ENCODE measurements around the gene DRC7.

- TF ChIP-seq CTCF (IDR thresholded peaks at IDR 0.05) (no peak), EP300 (IDR thresholded peaks at IDR 0.05) (no peak)
Measured at GRCh38 chr16:57714047-57714446, 19.4 kb downstream of the DRC7 start.
